Stimulated activated CD4-positive, alpha-beta T cell treated with anti-CD3 and anti-CD28 coated beads, Interleukin-4, amount 100 ng/mL, for 1 hour (primary cell): Measurements from ENCODE around the gene OXNAD1.

ENCODE experiments used
- DNase-seq: peaks from one replicate; pipeline ENCODE4 v3.0.0-alpha.2; 2020

Gene OXNAD1

DNA sequence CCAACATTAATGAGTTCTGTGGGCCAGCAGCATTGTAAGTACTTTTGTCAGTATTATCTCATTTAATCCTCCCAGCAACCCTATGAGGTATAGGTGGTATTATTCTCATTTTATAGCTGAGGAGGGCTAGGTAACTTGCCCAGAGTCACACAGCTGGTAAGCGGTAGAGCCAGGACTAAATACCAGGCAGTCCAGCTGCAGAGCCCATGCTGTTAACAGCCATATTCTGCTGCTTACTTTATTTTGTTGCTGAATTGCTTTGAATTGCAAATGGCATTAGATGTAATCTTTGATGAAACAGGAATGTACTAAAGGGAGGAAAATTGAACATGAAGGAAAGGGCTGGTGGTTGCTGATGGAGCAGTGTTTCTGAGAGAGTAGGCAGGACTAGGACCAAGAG lies 19.6 kb downstream of the OXNAD1 start:
- DNase-seq: no peak

DNA sequence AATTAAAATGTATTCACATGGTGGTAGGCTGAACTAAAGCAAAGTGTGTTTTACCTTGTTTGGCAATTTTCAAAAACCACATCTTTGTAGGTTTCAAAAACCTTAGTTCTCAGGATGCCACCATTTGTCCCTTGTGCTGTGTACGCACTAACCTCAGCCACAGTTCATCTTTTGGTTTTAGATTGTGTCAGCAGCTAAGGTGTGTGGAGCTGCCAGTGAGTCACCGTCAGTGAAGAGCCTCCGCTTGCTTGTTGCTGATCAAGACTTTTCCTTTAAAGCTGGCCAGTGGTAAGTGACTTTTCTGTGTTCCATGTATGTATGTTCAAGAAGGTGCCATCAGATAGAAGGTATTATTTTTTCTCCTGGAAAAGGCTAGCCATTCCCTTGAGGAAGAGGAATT lies 21.1 kb downstream of the OXNAD1 start:
- peak; percentile 63 for DNase-seq

DNA sequence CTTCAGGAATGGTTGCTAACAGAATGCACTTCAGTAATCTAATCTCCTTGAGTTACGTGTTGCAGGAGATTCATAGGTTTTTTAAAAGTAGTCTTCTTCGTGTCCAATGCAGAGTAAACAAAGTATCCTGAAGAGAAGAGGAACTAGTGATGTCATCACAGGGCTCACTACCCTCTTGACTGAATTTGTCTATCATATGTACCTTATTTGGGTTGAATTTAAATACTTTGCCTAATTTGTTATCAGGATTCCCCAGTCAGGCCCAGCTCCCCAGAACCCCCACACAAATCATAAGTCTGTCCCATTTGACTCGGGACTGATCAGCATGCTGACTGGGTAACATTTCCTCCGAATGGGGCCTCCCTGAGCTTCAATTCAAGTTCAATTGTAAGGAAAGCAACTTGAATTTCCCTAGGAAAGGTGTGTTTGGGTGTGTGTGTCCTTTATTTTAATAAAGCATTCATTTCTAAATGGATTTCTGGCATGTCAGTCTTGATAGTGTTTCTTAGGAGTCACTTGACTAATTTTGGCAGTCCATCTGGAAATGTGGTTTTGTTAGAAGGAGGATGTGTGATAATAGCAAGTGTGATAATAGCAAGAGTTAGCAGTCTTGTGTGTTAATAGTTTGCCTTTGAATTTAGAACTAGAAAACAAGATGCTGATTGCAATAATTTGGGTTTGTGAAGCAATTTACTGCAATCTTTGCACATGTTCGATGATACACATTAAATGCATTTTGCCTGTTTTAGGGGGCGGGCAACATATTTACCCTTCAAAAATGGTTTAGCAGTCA lies 21.9 kb downstream of the OXNAD1 start:
- DNase-seq: no peak

DNA sequence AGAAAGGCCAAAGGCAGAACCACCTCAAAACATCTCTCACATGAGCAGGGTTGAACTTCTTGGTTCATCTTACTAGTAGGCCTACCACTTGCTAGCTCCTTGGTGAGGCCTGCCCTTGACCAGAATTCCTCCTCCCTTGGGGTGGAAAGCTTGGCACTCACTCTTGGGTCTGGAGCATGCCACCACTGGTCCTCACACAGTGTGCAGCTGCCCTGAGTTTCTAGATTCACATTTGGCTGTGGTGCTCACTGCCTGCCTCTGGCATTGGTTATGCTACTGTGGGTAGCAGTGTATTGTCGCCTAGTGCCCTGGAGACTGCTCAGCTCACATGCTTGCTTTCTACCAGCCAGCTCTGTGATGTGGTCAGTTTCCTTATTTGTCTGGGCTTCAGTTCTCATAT lies 23.7 kb downstream of the OXNAD1 start:
- no peak for DNase-seq

DNA sequence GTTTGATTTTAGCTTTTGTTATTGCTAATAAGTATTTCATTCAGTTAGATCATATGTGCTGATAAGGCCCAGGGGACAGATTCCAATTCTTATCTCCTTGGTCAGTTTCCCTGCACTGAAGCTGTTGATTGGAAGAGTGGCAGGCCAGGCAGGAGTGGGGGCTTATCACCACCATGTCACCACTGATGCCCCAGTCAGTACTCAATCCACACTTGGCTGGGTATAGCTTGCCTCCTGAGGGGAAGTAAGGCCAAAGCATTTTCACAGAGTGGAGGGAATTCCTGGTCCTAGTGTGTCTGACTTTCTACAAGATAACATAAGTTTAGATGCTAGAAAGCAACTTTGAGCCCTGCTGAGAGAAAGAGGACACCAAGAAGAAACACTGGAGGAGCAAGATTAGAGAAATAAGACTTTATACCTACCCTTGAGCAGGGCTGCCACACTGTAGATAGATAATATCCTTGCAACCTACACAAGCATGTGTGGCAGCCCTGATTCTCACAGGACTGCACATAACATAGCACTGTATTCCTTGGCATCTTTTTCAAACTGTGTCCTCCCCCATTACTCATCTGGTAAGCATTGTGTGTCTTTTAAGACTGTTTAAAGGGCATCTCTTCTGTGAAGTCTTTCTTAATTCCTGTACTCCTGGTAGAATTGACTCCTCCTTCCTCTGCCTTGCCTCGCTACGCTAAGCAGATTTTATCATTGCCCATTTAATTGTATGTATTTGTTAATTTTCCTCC lies 24.3 kb downstream of the OXNAD1 start:
- DNase-seq: no peak

DNA sequence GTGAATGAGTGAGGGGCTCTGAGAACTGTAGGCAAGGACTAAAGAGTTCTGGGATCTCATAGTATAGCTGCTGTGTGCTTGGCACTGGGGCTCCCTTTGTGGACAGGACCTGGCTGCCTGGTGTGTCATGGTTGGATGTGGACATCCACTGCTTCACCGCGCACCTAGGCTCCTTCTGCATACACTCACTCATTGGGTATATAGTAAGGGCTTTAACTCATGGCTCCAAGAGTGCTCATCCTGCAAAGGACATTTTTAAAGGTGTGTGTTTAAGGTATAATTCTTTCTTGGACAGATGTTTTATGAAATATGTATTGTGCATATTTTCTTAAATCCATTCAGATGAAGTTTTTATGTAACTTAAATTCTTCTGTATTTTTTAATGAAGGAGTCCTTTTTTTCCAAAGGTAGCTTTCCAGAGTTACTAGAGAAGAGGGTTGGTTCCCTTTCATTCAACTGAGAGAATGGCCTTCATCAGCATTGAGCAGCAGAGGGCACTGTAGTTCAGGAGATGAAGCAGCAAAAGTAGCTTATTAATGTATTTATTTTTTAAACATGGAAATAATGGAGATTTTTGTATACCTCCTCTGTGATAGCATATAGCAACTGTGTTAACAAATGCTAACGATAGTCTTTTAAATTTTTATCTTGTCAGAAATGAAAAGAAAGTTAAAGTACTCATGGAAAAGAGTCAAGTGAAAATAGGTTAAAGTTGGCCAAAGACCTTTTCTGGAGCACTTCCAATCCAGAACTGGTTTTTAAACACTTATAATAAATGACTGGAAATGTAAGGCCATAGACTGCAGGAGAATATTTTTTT lies 25.2 kb downstream of the OXNAD1 start:
- peak; percentile 47 for DNase-seq

DNA sequence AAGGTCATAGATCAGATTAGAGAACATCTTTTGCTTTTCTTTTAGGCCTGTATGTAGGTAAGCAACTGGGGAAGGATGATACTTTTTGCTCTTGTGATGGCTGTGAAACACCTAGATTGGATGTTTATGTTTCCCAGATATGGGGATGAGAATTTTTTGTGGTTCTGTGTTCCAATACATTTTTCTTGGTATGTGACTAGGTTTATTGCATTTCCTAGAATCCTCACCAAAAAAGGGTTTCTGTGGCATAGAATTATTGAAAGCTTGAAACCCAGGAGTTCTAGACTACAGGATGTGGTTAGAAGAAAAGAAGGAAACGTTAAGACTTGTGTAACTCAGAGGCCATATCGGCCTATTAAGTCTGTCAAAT lies 25.8 kb downstream of the OXNAD1 start:
- DNase-seq: no peak

DNA sequence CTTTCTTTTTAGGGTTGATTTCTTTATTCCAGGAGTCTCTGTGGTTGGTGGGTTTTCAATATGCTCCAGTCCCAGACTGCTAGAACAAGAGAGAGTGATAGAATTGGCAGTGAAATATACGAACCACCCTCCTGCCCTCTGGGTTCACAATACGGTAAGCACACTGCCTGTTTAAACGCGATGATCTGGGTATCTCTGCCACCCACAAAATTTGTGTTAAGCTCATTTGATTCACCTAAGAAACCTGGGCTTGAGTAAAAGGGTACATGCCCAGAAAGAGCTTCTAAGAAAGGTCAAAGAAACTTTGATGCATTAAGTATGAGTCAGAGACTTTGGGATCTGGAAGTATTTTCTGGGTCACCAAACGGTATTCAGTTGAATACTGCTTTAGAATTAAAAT lies 29.8 kb downstream of the OXNAD1 start:
- no peak for DNase-seq

DNA sequence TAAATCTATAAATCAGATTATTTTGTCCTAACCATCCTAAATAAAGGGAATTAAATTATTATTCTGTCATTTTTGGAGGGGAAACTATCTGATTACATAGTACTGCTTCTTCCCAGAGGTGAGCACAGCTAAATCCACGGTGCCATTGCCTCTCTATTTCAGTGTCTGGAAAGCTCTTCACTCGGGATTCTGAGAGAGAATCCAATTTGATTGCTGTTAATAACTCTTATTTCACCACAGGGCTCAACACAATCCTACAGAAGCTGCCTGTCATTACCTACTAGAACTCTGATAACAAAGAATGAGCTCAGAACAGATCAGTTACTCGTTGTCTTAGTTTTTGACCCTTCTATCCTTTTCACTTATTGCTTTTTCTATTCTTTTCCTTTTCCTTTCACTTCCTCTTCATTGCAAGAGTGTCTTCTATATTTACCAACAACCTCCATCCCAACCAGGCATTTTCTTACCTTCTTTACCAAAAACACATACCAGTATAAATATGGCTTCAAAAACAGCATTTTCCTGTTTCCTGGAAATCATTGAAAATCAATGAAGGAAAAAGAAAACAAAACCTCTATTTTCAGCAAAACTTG lies 30.4 kb downstream of the OXNAD1 start:
- no peak for DNase-seq

DNA sequence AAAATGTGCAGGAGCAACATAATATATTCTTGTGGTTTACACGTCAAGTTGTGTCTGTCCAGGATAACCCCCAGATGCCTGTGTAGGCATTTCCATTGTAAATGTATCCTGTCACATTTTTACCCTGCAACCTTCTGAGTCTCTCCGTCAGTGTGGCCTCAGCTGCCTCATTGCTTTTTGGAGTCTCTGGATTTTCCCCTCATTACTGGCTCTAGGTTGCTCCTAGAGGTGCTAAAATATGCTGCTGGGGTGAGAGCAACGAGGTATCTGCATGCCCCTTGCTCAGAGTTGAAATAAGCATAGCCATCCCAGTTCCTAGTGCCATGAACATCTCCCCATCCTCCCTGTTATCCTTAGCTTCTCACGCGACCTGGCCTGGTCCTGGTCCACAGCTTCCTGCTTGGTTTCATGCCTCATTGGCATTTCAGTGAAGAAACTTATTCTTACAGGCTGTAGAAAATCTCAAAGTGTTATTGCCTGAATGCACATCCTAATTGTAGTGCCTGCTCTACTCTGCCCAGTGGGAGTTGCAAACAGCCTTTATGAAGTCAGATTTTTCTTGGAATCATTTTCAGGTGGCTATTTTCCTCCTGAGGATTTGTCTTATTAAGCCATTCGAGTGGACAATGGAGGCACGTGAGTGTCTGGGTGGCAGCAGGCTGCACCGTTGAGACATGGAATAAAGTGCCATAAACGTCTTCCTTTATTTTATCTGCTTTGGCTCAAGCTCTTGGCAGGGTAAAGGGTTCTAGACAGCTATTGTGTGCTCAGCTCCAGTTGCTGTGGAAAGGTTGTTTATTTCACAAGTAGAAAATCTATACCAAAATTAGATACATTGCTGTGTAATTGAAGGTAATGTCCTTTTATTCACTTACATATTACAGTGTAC lies 33.2 kb downstream of the OXNAD1 start:
- no peak for DNase-seq

DNA sequence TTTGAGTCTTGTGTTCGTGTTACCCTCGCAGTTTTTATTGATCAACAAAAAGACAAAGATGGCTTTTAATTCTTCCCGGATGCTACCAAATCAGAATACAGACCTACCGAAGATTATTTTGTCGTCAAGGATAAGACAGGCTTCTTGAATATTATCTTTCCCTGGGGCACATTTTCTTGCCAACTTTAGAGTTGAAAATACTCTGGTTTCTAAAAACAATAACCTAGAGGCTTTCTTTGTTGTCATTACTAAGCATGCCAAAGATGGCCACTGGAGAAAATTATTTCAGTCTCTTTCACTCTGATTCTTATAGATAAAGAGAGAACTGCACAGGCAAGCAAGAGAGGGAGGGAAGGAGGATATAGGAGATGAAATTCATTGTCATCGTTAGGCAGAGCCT lies 33.9 kb downstream of the OXNAD1 start:
- no peak for DNase-seq

DNA sequence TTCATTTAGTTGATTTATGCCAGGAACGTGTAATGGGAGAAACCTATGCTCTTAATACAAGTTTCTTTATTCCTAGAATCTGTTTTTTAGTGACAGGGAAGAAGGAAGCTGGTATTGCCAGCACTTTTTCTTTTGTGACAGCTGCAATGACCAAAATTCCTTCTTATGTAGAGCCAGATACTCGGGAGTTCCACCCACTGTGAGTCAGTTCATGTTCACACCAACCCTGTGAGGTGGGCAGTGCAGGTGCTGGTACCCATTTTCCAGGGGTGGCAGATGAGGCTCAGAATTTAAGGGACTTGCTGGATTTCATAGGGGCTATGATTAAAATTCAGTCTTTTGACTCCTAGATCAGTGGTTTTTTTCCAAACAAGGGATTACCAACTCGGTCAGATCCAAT lies 34.7 kb downstream of the OXNAD1 start:
- no peak for DNase-seq

DNA sequence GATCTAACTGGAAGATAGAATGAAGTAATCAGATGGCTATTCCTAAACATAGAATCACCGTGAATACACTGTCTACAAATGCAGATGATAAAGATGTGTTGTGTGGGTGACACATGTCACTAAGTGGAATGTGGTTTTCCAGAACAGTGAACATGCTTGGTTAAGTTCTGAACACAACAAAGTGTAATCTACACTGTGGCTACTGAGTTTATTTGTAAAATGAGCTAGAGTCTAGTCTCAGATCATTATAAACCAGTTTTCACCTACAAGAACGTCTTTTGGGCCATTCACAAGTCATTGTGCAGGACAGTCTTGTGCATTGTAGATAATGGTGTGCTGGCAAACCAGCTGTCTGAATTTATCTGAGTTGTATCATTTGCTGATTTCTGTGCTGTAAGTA lies 35.3 kb downstream of the OXNAD1 start:
- DNase-seq: no peak

DNA sequence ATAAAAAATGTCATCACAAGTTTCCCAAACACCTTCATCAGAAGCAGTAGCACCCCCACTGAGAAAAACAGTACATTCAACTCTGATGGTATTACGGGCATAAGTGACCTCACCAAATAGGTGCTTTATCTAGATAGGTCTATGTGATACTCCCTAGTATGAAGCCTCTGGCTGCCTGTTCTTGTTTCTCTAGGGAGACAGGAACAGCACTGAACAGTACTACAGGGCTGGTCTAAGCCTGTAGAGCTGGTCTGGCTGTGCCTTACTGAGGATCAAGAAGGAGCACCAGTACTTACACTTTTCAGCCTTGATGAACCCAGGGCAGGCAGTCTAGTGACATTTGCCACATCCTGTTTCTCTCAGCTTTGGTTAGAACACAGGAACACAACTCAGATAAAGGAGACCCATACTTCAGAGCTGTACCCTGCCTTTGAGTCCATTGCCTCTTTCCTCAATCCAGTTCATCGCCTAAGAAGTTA lies 35.9 kb downstream of the OXNAD1 start:
- DNase-seq: no peak

DNA sequence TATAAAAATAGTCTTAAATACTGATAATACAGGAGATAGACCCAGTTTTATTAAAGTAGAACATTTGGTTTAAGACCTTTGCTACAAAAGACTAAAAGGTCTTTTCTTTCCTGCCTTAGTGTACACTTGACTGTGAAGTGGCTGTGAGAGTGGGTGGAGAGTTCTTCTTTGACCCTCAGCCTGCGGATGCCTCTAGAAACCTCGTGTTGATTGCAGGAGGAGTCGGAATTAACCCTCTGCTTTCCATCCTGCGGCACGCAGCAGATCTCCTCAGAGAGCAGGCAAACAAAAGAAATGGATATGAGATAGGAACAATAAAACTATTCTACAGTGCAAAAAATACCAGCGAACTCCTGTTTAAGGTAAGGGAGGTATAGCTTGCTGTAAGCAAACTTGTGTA lies 36.5 kb downstream of the OXNAD1 start:
- DNase-seq: no peak

DNA sequence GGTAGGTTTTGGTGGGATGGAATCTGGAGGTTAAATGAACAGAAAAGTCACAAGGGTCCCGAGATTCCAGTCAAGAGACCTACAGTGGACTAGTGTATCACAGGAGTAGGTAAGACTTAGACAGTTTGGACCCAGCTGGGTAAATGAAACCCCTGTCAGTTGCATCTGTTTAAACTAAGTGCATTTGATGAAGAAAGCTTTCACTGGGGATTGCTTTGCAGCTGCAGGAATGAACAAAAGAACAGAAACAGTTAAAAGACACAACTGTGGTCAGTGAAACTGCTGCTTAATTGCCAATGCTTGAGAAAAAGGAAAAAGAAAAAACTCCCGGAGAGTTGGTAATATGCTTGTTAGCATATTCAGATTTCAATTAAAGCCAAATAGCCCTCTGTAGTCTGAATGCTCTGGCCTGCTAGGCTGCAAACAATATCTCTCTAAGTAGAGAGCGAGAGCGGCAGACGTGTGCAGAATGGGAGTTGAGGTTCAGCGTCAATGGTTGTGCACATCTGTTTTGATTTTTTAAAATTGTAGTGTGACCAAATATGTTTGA lies 37.1 kb downstream of the OXNAD1 start:
- DNase-seq: no peak

DNA sequence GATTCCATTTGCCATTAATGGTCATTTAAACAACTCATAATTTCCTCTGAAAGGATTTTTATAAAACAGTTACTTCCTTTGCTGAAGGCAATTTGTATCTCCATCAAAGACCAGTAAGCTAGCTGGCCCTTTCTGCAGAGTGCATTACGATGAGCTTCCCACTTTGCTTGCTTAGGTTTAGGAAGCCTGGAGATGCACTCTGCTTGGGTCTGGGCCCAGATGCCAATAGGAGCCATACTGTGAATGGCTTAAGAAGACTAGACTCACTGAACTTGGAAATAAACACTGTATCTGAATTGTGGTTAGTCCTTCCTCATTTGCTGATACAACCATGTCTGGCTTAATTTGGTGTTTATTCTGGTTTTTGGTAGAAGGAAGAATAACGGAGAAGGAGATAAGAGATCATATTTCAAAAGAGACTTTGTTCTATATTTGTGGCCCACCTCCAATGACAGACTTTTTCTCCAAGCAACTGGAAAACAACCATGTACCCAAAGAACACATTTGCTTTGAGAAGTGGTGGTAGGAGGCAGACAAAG lies 38.1 kb downstream of the OXNAD1 start:
- no peak for DNase-seq

DNA sequence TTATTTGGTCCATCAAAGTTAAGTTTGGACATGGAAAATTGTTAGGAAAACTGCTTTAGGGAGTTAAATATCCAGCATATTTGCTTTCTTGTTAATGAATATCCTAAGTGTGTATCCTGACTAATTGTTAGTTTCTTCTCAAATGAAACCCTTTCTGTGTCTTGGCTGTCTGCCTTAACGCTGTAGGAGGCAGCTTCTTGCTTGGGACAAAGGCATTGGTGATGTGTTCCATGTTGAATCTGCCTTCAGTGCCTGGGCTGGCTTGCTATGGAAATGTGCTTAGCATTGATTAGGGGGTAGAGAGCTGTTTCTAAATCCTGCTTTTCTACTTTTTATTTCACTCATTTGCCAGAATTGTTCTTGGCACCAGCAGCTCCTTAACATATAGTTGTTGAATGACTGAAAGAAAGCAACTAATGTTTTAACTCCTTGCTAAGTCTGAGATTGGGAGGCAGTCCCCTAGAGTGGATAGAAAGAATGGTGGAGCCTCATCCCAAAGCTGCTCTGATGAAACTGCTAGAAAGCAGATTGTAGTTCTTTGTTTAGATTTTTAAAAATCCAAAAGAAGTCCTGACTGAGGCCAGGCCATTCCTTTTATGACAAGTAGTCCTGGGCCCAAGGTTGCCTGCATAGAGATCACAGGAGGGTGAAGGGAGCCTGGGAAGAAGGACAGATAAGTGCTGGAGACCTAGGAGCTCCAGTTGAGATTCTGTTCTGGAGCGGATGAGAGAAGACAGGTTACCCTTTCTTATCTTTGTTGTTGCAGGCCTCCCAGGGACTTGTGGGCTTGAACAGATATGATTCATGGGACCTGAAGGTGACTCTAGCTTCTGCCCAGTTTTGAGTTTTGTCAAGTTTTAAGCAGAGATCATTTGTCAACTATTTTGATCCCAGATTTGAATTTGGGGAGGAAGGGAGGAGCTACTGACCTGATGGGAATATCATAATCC lies 39.3 kb downstream of the OXNAD1 start:
- no peak for DNase-seq

DNA sequence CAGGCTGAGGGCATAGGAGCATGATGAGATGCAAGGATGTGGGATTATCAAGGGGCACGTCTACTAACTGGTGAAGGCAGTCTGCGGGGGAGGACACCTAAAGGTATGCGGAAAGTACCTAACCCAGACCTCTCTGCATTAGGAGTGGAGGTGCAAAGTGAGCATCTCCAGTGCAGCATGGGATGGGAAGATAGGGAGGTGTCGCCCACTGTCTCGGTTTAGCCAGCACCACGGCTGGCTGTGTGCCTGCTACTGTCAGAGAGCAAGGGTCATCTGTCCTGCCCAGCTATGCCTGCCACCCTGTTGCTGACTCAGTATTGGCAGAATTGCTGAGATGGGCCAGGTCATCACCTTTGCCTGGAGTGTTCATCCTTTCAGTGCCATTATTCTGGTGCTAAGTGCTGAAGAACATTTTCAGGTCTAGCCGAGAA lies 40.1 kb downstream of the OXNAD1 start:
- DNase-seq: peak; percentile 39

DNA sequence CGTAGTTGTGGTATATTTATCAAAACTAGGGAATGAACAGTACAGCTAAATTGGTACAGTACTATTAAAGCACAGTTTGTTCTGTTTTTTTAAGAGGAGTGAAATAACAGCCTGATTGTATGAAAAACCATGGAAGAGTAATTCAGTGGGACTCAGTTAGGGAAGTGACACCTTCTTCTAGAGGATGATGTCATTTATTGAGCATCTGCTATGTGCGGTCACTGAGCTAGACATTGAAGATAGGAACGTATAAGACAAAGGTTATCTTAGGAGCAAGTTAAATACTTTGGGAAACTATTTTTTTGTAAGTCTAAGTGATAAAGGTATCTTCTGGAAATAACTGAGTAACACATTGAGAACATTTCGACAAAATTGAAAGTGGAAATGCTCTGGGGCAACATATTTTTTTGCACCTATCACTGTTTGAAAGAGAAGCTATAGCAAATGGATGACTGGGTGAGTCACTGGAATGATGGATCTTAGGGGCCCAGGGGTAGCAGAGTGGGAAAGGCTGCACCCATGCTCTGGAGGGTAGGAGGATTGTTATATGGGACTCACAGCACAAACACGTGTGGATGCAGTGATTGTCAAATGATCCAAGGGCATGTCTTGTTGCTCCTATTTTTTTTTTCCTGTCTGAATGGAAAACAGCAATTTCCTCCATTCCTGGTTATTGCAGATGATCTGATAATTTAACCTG lies 43.0 kb downstream of the OXNAD1 start:
- DNase-seq: no peak
